GM23248 (cell line): ENCODE measurements around the gene PAQR8. TPM values are rescaled to one million over a fixed set of nuclear protein-coding genes. Genes with fewer than 3 reads are reported as not detected.

Experiments used
- DNase-seq: peaks from one replicate; pipeline ENCODE4 v3.0.0-alpha.2; 2015
- H2AFZ ChIP-seq: fragments of 200-600 bp; sonication (generic); 2 replicates; pipeline ENCODE4 v1.6.1; 2016; ENCODE audit warnings: antibody characterized with exemption
- H3F3A ChIP-seq: fragments of 200-600 bp; sonication (generic); 2 replicates; pipeline ENCODE4 v1.6.1; 2016; ENCODE audit warnings: mild to moderate bottlenecking, antibody characterized with exemption, mixed run types; ENCODE audit not compliant: insufficient read depth
- H3K27ac ChIP-seq: fragments of 200-600 bp; sonication (generic); 2 replicates; pipeline ENCODE4 v1.5.1; 2016; ENCODE audit warnings: mild to moderate bottlenecking
- H3K27me3 ChIP-seq: fragments of 200-600 bp; sonication (generic); replicated peaks from 2 replicates; pipeline ENCODE4 v1.6.1; 2016; ENCODE audit warnings: mild to moderate bottlenecking; ENCODE audit not compliant: insufficient read depth
- H3K36me3 ChIP-seq: fragments of 200-600 bp; sonication (generic); 2 replicates; pipeline ENCODE4 v1.6.1; 2016; ENCODE audit warnings: low read depth, mild to moderate bottlenecking
- H3K4me1 ChIP-seq: fragments of 200-600 bp; sonication (generic); 2 replicates; pipeline ENCODE4 v1.6.1; 2016; ENCODE audit warnings: mild to moderate bottlenecking; ENCODE audit not compliant: insufficient read depth
- H3K4me2 ChIP-seq: fragments of 200-600 bp; sonication (generic); one replicate; pipeline ENCODE4 v1.6.1; 2016; ENCODE audit warnings: mild to moderate bottlenecking; ENCODE audit not compliant: unreplicated experiment
- H3K4me3 ChIP-seq: fragments of 200-600 bp; sonication (generic); 2 replicates; pipeline ENCODE4 v1.5.1; 2016; ENCODE audit warnings: mild to moderate bottlenecking
- H3K79me2 ChIP-seq: fragments of 200-600 bp; sonication (generic); 2 replicates; pipeline ENCODE4 v1.6.1; 2016; ENCODE audit warnings: mild to moderate bottlenecking; ENCODE audit not compliant: insufficient read depth
- H3K9ac ChIP-seq: fragments of 200-600 bp; sonication (generic); 2 replicates; pipeline ENCODE4 v1.6.1; 2016; ENCODE audit warnings: mild to moderate bottlenecking
- H3K9me2 ChIP-seq: fragments of 200-600 bp; sonication (generic); 2 replicates; pipeline ENCODE4 v1.6.1; 2016; ENCODE audit warnings: mixed run types, mild to moderate bottlenecking, moderate library complexity; ENCODE audit not compliant: insufficient read depth
- H3K9me3 ChIP-seq: fragments of 200-600 bp; sonication (generic); one replicate; pipeline ENCODE4 v1.6.1; 2017; ENCODE audit warnings: low read depth
- H4K20me1 ChIP-seq: fragments of 200-600 bp; sonication (generic); 2 replicates; pipeline ENCODE4 v1.6.0; 2016; ENCODE audit not compliant: insufficient read depth
- EZH2 ChIP-seq: fragments of 200-600 bp; sonication (generic); IDR thresholded peaks from 2 replicates; pipeline ENCODE4 v1.6.1; 2018; ENCODE audit warnings: antibody characterized with exemption, mild to moderate bottlenecking; ENCODE audit not compliant: insufficient read depth, poor library complexity, severe bottlenecking
- EZH2phosphoT487 ChIP-seq: fragments of 200-600 bp; sonication (generic); IDR thresholded peaks from 2 replicates; pipeline ENCODE4 v1.6.1; 2018; ENCODE audit warnings: antibody characterized with exemption, moderate library complexity, mild to moderate bottlenecking, low read depth; ENCODE audit not compliant: insufficient read depth
- WGBS, 2 experiments: methylation state at CpG; one replicate each; pipeline ENCODE4 v1.1.6; 2015 to 2017; ENCODE audit warnings: low lambda C conversion rate in 2 of 2, low coverage in 1 of 2; ENCODE audit errors: missing lambda C conversion rate in 2 of 2; 5-methylcytosine and 5-hydroxymethylcytosine counted together
- in situ Hi-C: fragments of 300-500 bp; cut with MboI; formaldehyde crosslinking; loops from 2 replicates; pipeline ENCODE4 v1.15.0; 2020
- polyA plus RNA-seq: library from polyadenylated mRNA; unstranded; fragments of >200 nt; fragmentation: Nextera tagmentation; extraction: Ambion mirVana; gene quantifications from 2 replicates; pipeline ENCODE4 v1.2.1, GENCODE V29; 2016
- total RNA-seq: library from RNA; depleted of rRNA; stranded (reverse); fragments of >200 nt; shearing (Covaris generic); gene quantifications from 2 replicates; pipeline ENCODE4 v1.2.3, GENCODE V29; 2014

Gene PAQR8
- total and polyA plus RNA-seq, 2 experiments from 2014 or later = 2.5 to 3.4 TPM

- H3K27ac ChIP-seq = no peak overlapping the region
Observed at GRCh38 chr6:52341561-52342260, 20.2 kb upstream of the PAQR8 start.

GRCh38 chr6:52345311-52345710, 16.6 kb upstream of the PAQR8 start:
- Histone ChIP-seq H3K36me3 (no peaks in the 10 kb centered on the region), H3K4me3 (no peak overlapping the region), H3F3A (no peaks in the 10 kb centered on the region), H3K4me2 (no peak overlapping the region), H4K20me1 (no peaks in the 10 kb centered on the region), H3K79me2 (no peaks in the 10 kb centered on the region), H3K4me1 (no peaks in the 10 kb centered on the region), H3K27ac (no peak overlapping the region), H2AFZ (no peak overlapping the region), H3K27me3 (peaks cover 4% of the 10 kb centered on the region; the same call in 1 of the 2 replicates), H3K9me3 (no peaks in the 10 kb centered on the region), H3K9me2 (no peaks in the 10 kb centered on the region), H3K9ac (no peak overlapping the region)
- no peak for TF ChIP-seq EZH2phosphoT487
- 40 to 53% methylated on average over 1 of the region's 1 CpG for WGBS, 2 experiments
- no peak for DNase-seq
- in situ Hi-C loops = no loop called here

More at GRCh38 chr6:52341561-52342260, 20.2 kb upstream of the PAQR8 start:
- H3K9me3 ChIP-seq = no peaks in the 10 kb centered on the region
- H3K4me3 ChIP-seq = no peak overlapping the region
- no peak overlapping the region for H2AFZ ChIP-seq
- no peaks in the 10 kb centered on the region for H3K9me2 ChIP-seq
- no peak for DNase-seq
- in situ Hi-C loops = no loop called here
- TF ChIP-seq EZH2 (no peak), EZH2phosphoT487 (no peak)
- no peaks in the 10 kb centered on the region for H3K4me1 ChIP-seq
- H4K20me1 ChIP-seq = no peaks in the 10 kb centered on the region
- no peaks in the 10 kb centered on the region for H3F3A ChIP-seq
- no peaks in the 10 kb centered on the region for H3K36me3 ChIP-seq
- no peaks in the 10 kb centered on the region for H3K79me2 ChIP-seq
- H3K9ac ChIP-seq = no peak overlapping the region
- no peak overlapping the region for H3K4me2 ChIP-seq
- H3K27me3 ChIP-seq = no peaks in the 10 kb centered on the region
- WGBS, 2 experiments = 84 to 86% methylated on average over 2 of the region's 2 CpGs

GRCh38 chr6:52346503-52346902, 15.4 kb upstream of the PAQR8 start:
- H3K27me3 ChIP-seq = peaks cover 4% of the 10 kb centered on the region; the same call in 1 of the 2 replicates
- TF ChIP-seq EZH2 (no peak), EZH2phosphoT487 (no peak)
- no peak overlapping the region for H3K4me3 ChIP-seq
- no peaks in the 10 kb centered on the region for H3K36me3 ChIP-seq
- H3K4me2 ChIP-seq = no peak overlapping the region
- H3K4me1 ChIP-seq = no peaks in the 10 kb centered on the region
- DNase-seq = no peak
- 66 to 74% methylated on average over 2 of the region's 2 CpGs for WGBS, 2 experiments
- in situ Hi-C loops = no loop called here
- H3F3A ChIP-seq = no peaks in the 10 kb centered on the region
- H4K20me1 ChIP-seq = no peaks in the 10 kb centered on the region
- H3K9me2 ChIP-seq = no peaks in the 10 kb centered on the region
- H3K79me2 ChIP-seq = no peaks in the 10 kb centered on the region
- H3K27ac ChIP-seq = no peak overlapping the region
- H2AFZ ChIP-seq = no peak overlapping the region
- H3K9ac ChIP-seq = no peak overlapping the region
- no peaks in the 10 kb centered on the region for H3K9me3 ChIP-seq

GRCh38 chr6:52347818-52348217, 14.1 kb upstream of the PAQR8 start:
- in situ Hi-C loops = no loop called here
- H3K27ac ChIP-seq = no peak overlapping the region
- WGBS, 2 experiments = 78 to 88% methylated on average over 1 of the region's 1 CpG
- no peak overlapping the region for H3K9ac ChIP-seq
- no peaks in the 10 kb centered on the region for H3K9me2 ChIP-seq
- H3K4me1 ChIP-seq = peaks cover 10% of the 10 kb centered on the region
- H3K9me3 ChIP-seq = no peaks in the 10 kb centered on the region
- no peak for DNase-seq
- no peaks in the 10 kb centered on the region for H3K36me3 ChIP-seq
- no peak overlapping the region for H3K4me2 ChIP-seq
- H2AFZ ChIP-seq = no peak overlapping the region
- H4K20me1 ChIP-seq = no peaks in the 10 kb centered on the region
- H3K4me3 ChIP-seq = no peak overlapping the region
- H3K27me3 ChIP-seq = peaks cover 4% of the 10 kb centered on the region; the same call in 1 of the 2 replicates
- H3F3A ChIP-seq = peaks cover 9% of the 10 kb centered on the region
- no peaks in the 10 kb centered on the region for H3K79me2 ChIP-seq
- TF ChIP-seq EZH2 (no peak), EZH2phosphoT487 (no peak)
